T-helper 1 cell treated with Interleukin-12 subunit alpha and Interleukin-12 subunit beta and Interleukin-4 antibody, amounts not matched to agents 30 ng/mL and 1 ng/mL, for 36 hours (primary cell): ENCODE data around the gene GPHB5. TPM values are rescaled to one million over a fixed set of nuclear protein-coding genes. Genes with fewer than 3 reads are reported as not detected.

Source experiments
- intact Hi-C: fragments of 100-400 bp; cut with micrococcal nuclease; formaldehyde crosslinking; loops from one replicate; pipeline ENCODE4 v1.15.1; 2024
- total RNA-seq: library from RNA; stranded (reverse); gene quantifications from 2 replicates; pipeline ENCODE4 v1.2.3, GENCODE V29; 2022

The GPHB5 gene
- total RNA-seq, 1 donor from 2014 or later, result not detected

DNA sequence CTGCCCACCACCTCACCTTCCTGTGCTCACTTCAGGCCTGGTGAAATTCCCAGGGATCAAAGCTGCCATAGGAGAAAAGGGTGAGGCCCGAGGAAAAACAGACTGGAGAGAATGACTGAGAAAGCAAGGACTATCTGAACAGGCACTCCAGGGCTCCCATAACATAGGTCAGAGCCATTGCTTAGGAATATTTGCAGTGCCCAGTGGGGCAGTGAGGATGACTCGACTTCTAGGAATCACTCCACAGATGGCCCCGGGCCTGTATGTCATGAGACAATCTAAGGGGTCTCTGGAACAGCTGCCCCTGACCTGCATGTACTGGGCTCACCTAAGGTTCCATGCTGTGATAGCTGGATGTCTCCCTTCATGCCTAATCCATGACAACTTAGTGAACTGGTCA lies 51.6 kb downstream of the GPHB5 start:
- intact Hi-C loops, result no loop called here

- intact Hi-C loops, result no loop called here
Observed at GRCh38 chr14:63266106-63266505, 52.6 kb downstream of the GPHB5 start.

Other genes with a start within 250 kb of the GPHB5 start
- gene RHOJ, start 114.5 kb downstream of the GPHB5 start, total RNA-seq, result not detected in 2 replicates
- gene PPP2R5E, start 224.4 kb upstream of the GPHB5 start, total RNA-seq, result 50.2 and 51.1 TPM in 2 replicates